GM18909 (cell line): Measurements from ENCODE around the gene NPTX1.

Source experiments
- ATAC-seq: cut with Tn5 transposase; IDR thresholded peaks from one replicate; pipeline ENCODE4 v1.9.1; 2021; ENCODE audit warnings: mild to moderate bottlenecking; ENCODE audit not compliant: unreplicated experiment, poor library complexity

Gene NPTX1

DNA sequence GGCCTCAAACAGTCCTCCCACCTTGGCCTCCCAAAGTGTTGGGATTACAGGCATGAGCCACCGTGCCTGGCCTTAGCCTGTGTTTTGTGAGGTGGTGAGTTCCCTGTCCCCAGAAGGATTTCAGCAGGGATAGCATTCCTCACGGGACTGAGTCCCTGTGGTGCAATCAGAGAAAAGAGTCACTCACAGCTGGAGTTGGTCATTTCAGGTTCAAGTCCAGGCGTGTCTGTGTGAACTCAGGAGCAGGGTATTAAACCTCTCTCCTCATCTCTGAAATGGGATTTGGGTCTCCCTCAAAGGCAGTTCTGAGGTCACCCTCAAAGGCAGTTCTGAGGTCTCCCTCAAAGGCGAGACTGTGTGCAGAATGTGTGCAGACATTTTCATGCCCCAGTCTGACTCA is 28.6 kb downstream of the NPTX1 start:
- ATAC-seq: no peak

DNA sequence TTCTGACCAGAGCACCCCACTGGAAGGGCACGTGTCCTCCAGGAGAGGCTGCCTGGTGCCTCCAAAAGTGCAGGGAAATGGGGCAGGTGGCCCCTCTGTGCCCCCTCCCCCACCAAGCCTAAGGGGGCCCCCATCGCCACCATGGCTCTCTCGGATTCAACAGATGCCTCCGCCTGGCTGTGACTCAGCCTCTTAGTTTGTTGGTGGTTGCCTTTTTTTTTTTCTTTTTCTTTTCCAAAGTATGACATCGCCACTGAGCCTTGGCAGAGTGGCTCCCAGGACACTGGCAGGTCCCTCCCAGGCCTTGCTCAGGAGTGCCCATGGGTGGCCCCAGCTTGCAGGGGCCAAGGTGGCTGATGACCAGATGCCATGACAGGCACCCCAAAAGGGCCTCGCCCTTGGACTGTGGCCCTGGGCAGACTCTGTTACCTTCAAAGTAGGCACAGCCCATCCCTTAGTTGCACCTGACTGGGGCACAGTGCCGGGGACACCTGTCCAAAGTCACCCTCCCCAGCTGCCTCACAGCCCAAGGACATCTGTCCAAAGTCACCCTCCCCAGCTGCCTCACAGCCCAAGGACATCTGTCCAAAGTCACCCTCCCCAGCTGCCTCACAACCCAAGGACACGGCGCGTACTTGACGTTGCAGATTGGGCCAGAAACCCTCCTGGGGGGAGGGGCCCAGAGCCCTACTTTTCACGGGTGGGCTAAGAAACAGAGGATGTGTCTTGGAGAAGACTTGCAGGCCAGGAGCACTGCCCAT is 29.6 kb downstream of the NPTX1 start:
- ATAC-seq: no peak

DNA sequence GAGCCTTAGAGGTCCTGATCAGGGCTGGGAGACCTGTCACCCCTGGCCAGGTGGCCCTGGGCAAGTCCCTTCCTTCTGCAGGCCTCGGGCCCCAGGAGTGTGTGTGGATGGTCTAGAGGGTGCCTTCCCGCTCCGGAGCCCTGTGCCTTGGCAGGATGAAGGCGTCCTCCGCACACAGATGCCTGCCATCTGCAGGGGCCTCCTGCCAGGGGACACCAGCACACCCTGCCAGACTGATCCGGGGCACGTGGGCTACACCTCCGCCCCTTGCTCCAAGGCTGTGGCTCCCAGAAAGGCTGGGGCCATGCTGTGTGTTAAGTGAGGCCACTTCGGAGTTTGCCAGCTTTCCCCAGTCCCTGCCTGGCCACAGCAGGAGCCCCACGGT is 30.7 kb downstream of the NPTX1 start:
- no peak for ATAC-seq

DNA sequence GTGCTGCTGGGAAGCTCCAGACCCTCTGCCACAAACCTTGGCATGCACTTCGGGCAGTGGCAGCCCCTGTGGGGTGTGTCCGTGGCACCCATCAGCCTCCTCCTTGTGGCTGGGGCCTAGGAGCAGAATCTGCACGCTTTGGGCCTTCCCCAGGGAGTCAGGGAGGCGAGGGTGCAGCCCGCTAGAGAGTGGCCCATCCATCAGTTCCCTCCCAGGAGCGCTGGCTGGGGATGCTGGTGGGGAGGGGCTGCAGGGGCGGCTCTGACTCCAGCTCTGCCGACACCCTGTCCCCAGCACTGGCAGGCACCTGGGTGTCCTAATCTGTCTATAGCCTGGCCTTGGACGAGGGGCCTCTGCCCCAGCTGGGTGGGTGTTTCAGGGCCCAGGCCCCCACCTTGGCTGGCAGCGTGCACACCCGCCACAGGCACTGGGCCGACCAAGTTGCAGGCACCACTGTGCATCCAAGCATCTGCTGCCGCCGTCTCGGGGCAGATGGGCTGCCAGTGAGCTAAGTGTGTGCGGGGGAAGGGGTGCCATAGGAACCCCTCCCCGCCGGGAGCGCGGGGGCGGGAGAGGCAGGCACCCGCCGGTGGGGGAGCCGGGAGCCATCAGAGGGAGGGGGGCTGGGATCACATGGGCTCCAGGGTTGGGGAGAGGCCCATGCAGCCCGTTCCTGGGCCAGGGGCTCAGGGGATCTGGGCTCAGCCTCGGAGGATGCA is 31.2 kb downstream of the NPTX1 start:
- ATAC-seq: no peak

DNA sequence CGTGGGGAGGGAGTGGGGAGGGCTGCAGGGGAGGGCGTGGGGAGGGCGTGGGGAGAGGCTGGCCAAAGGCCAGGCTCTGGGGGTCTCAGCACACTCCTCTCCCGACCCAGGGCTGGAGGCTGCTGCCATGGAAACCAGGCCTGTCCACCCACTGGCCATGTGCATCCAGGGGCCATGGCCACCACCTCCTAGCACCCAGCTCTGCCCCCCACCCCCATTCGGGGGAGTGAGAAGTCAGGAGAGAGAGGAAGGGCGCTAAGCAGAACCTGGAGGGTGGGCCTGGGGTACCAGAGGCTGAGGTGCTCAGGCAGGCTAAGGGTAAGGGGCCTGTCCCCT is 31.8 kb downstream of the NPTX1 start:
- ATAC-seq: no peak

DNA sequence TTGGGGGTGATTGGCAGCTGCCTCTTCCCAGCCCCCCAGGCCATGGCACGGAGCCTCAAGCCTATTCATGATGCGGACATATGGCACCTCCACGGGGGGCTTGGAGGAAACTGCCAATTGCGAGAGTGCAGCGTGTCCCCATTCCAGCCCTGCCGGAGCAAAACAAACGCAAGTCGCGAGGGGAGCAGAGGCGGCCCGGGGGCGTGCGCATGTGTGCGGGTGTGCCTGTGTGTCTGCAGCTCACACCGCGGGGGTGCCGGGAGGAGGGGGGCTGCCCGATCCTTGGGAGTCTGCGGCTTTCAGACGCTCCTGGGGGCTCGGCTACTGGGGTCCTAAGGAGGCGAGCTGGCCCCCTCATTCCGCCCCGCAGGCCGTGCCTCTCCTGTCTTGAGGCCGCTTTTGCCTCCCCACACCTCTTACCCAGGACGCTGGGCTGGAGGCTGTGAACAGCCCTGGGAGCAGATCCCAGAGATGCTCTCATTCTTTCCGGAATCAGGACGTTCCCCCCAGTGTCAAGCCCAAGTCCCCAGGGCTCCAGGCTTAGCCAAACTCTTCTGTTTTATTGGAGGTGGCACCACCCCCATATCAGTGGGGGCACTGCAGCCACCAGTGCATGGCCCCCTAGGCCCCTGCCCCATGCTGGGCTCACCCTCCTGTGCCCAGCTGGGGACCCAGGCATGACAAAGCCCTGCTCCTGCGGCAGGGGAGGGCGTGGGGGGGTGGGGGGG is 32.3 kb downstream of the NPTX1 start:
- no peak for ATAC-seq

DNA sequence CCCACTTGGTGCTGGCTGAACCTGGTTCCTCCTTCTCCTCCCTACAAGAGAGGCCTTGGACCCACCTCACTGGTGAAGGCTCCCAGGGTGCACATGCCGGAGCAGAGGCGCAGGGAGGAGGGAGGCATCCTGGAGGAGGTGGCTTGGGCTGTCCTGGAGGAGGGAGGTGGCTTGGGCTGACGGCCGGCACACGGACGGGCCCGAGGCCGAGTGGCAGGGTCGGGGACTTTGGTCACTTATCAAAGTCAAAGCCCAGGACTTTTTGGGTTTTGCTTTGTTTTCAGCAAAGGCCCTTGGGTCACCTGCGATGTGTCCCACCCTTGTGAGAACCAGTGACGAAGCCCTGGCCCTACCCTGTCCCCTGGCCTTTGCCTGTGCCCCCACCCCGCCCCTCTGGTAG is 32.9 kb downstream of the NPTX1 start:
- no peak for ATAC-seq

DNA sequence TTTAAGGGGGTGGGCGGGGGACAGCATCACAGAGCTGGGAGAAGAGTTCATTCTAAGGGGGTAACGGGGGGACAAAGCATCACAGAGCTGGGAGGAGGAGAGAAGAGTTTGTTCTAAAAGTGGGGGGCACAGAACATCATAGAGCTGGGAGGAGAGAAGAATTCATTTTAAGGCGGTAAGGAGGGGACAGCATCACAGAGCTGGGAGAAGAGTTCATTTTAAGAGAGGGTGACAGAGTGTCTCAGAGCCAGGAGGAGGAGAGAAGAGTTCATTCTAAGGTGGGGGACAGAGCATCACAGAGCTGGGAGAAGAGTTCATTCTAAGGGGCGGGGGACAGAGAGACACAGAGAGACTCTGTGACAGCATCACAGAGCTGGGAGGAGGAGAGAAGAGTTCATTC is 33.6 kb downstream of the NPTX1 start:
- no peak for ATAC-seq

DNA sequence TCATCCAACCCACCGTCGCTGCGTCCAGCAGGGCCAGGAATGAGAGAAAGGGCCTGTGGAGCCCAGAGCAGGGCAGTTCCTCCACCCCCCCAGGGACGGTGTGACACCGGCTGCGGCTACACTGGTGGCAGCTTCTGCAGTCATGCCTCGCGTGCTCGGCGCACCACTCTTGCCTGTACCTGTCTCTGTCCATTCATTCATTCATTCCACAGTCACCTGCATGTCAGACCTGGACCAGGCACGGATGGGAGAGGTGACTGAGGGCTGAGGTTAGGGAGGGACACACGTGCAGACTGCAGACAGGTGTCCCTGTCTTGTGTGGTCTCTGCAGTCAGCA is 34.1 kb downstream of the NPTX1 start:
- ATAC-seq: no peak

DNA sequence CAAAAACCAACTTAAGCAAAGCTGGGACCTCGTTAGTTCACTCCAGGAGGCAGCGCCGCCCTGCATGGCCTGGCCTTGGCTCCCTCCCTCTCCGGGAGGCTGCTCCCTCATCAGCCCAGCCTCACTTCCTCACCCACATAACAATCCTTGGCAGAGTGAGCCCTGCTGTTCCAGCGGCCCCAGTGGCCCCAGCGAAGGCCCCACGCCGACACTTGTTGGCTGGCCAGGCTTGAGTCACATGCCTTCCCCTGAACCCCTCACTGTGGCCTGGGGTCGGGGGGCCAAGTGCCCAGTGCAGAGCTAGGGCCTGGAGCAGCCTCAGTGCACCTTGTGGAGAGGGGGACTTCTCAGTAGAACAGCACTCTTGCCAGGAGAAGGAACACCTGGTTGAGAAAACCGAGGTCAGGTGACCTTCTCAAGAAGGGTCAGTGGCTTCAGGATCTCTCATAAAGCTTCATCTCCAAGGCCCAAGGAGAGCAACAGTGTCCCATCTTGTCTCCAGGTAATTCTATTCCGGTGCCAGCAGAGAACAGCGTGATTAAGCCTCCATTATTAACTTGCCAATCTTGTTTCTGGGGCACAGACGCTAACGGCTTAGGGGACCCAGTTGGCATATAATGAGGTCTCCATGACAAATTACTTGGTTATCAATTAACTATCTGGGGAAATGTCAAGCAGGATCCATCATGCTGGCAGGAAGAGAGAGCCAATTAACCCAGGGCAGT is 34.6 kb downstream of the NPTX1 start:
- ATAC-seq: no peak

DNA sequence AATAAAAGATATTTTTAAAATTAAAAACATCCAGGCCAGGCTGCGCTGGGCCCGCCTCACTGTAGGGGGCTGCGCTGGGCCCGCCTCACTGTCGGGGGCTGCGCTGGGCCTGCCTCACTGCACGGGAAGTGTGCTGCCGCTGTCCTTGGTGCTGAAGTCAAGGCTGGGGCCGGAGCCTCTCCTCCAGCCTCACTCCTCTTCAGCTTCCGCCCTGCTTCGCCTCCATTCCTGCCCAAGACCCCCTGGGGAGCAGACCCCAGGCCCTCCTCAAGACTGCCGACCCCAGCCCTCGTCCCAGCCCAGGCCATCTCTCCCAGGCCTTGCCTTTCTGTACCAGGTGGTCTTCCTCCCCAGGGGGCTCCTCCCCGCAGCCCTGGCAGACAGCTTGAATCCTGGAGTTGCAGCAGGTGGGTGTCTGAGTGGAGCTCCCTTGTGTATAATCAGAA is 35.3 kb downstream of the NPTX1 start:
- no peak for ATAC-seq

DNA sequence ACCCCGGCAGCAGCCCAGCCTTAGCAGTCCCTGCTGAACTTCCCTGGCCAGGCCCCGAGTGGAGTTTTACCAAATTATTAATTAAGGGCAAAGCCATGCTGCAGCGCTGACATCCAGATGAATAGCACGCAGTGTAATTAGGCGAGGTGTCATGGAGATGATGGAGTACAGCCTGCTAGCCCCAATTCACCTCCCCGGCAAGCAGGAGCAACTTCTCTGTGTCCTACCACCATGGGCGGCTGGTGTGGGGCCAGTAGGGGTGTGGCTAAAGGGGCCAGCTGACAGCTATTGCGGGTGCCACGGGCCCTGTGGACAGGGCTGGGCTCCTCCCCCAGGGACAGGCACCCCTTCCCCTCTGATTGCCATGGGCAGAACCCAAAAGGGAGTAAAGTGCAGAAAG is 36.9 kb downstream of the NPTX1 start:
- ATAC-seq: no peak

DNA sequence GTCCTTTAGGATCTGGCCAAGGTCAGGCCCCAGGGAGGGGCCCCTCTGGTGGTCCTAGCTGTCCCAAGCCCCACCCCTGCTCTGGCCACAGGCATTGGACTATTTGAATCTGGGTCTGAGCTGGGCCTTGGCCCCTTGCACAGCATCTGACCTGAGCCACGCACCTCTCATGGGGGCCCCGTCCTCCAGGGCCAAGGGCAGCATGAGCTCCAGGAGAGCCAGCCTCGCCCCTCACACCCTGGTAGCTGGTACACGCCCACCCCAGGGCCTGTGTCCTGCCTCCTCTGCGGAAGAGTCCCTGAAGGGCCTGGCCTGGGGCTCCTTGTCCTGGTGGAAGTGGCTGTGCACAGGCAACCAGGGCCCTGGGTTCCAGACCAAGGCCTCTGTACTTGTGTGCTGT is 37.6 kb downstream of the NPTX1 start:
- no peak for ATAC-seq

DNA sequence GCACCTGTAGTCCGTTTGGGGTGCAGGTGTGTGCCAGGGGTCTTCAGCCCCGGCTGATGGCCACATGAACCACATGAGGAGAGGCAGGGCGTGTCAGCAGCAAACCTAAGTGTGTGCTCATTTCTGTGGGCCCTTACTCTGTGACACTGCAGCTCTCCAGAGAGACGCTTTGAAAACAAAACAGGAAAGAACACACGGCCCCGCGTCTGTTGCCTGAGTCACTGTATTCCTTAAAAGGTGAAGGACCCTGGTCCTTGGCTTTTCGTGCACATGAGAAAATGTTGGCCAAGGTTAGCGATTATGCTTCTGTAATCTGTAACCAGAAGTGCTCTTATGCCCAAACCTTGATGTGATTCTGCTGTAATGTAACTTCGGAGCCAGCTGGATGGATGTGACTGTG is 38.9 kb downstream of the NPTX1 start:
- ATAC-seq: no peak

DNA sequence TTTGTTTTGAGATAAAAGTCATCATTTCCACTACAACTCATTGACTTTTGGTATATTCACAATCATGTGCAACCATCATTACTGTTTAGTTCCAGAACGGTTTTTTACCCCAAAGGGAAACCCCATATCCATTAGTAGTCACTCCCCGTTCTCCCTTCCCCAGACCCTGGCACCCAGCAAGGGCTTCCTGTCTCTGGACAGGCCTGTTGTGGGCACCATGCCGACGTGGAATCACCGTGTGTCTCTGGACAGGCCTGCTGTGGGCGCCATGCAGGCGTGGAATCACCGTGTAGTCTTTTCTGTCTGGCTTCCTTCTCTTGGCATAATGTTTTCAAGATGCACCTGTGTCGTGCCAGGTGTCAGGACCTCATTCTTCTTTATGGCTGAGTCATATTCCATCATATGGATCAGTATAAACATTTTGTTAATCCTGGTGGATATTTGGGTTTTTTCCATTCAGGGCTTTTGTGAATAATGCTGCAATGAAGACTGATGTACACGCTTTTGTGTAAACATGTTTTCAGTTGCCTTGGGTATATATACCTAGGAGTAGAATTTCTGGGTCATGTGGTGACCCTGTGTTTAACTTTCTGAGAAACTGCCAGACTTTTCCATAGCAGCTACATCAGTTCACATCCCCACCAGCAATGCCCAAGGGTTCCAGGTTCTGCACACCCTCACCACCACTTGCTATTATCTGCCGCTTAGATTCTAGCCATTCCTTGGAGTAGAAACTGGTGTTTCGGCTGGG is 42.3 kb downstream of the NPTX1 start:
- no peak for ATAC-seq

DNA sequence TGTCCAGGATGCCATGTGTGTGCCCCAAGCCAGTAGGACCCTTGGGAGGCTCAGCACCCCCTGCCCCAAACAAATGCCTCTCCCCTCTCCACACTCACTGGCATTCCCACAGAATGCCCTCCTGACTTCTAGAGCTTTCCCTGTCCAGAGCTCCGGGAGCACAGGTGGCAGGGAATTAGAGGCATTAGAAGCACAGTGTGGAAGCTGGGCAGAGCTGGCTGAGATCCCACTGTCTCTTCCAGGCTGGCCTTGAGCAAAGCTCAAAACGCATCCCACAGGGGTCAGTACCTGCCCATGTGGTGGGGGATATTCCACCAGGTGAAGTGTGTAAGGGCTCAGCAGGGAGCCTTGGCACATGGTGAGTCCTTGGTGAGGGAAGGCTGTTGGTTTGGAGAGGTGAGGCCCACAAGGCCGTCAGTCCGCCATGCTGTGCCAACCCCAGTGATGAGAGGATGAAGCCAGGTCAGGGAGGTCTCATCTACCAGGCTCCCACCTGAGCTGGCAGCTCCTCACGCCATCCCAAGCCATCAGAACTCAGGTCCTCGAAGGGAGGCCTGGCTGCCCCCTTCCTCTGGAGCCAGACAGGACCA is 43.4 kb downstream of the NPTX1 start:
- ATAC-seq: no peak

DNA sequence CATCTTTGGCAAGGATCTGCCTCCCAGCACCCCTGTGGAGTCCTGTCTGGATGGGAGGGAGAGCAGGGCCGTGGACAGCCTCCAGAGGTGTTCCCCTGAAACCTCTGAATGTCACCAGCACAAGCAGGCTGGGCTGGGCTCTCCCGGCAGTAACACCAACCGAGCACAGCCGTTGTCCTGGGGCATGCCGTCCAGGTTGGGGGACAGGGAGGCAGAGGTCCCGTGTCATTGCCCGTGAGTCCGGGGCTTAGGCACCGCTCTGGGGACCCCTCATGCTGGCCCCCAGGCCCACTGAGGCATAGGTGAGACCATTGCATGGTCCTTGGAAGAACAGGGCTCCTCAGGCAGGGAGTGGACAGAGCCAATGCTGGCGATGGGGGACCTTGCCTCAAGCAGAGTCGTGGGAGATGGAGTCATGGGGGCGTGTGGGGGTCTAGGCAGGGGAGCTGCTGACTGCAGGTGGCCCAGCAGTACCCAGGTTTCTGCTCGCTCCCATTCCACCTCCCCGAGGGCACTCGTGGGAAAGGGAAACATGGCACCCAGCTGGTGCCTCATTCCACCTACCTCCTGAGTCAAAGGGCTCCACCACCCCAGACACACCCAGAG is 44.0 kb downstream of the NPTX1 start:
- no peak for ATAC-seq

DNA sequence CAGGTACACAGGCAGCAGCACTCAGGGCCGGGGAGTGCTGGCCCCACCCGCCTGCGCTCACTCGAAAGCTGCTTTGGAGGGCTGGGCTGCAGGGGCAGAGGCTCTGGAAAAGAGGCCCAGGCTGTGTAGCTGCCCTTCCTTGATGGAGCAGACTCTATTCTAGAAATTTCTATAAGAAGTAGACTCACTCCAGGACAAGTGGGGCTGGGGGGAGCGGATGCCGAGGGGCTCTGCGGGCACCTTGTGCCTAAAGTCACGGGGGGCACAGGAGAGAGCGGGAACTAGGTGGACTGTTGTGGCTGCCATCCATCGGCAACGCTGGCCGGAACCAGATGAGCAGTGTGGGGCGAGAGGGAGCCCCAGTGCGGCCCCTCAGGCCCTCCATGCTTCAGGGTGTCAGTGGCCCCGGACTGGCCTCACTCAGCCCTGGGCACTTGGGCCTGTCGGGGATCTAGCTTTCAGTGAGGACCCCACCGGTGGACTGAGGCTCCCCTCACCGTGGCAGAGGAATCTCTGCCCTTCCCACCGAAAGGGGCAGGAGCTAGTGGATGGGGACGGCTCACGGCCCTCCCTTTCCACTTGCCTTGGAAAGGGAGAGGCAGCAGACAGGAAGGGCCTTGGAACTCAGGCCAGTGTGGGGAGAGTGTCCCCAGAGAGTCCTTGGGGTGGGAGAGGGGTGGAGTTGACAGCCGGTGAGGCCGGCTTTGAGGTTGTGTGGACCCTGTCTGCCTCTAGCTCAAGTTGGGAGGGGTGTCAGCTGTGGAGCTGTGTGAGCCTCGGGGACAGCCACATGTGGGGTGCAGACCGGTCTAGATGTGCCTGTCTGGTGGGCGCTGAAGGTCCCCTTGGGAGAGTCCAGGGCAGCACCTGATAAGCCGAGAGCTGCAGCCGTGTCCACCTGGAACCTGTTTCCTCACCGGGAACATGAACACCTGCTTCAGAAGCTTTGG is 44.9 kb downstream of the NPTX1 start:
- ATAC-seq: no peak
